Astrocyte (in vitro differentiated cells and primary cell): ENCODE results near the gene CABLES1. TPM values are rescaled to one million over a fixed set of nuclear protein-coding genes. Genes with fewer than 3 reads are reported as not detected.

Experiments
- DNase-seq: peaks from one replicate; pipeline ENCODE4 v3.0.0-alpha.2; 2010; ENCODE audit warnings: low read depth
- FAIRE-seq: peaks from 2 replicates; lab custom pipeline; 2011; peaks lifted over from hg19 to GRCh38; lab: Jason Lieb, UNC
- H2AFZ ChIP-seq: 2 replicates; pipeline ENCODE4 v1.6.0; 2012; ENCODE audit warnings: low read depth, low read length, inconsistent platforms
- H3K27ac ChIP-seq: 2 replicates; pipeline ENCODE4 v1.5.1; 2011; ENCODE audit warnings: low read depth, low read length, inconsistent platforms
- H3K27me3 ChIP-seq: 2 replicates; pipeline ENCODE4 v1.6.0; 2011; ENCODE audit warnings: low read length, inconsistent platforms; ENCODE audit not compliant: insufficient read depth
- H3K36me3 ChIP-seq: 2 replicates; pipeline ENCODE4 v1.5.1; 2011; ENCODE audit warnings: low read length, inconsistent platforms; ENCODE audit not compliant: insufficient read depth
- H3K4me1 ChIP-seq: 2 replicates; pipeline ENCODE4 v1.5.1; 2011; ENCODE audit warnings: low read length, inconsistent platforms; ENCODE audit not compliant: insufficient read depth
- H3K4me2 ChIP-seq: 2 replicates; pipeline ENCODE4 v1.6.0; 2012; ENCODE audit warnings: low read length, inconsistent platforms
- H3K4me3 ChIP-seq: 2 replicates; pipeline ENCODE4 v1.5.1; 2011; ENCODE audit warnings: low read depth, mild to moderate bottlenecking, low read length, inconsistent platforms; ENCODE audit not compliant: insufficient read depth
- H3K79me2 ChIP-seq: 2 replicates; pipeline ENCODE4 v1.6.0; 2012; ENCODE audit warnings: mild to moderate bottlenecking, low read length, inconsistent platforms; ENCODE audit not compliant: insufficient read depth
- H3K9ac ChIP-seq: 2 replicates; pipeline ENCODE4 v1.6.0; 2012; ENCODE audit warnings: mild to moderate bottlenecking, low read length, inconsistent platforms
- H3K9me3 ChIP-seq: 2 replicates; pipeline ENCODE4 v1.5.1; 2012; ENCODE audit warnings: low read depth, mild to moderate bottlenecking, low read length, inconsistent platforms; ENCODE audit not compliant: insufficient read depth
- H4K20me1 ChIP-seq: 2 replicates; pipeline ENCODE4 v1.6.0; 2012; ENCODE audit warnings: low read length, inconsistent platforms; ENCODE audit not compliant: insufficient read depth
- H3K27ac Mint-ChIP-seq: one replicate; pipeline ENCODE4 v1.8.0; 2021; ENCODE audit warnings: mild to moderate bottlenecking, mixed read lengths; ENCODE audit not compliant: unreplicated experiment
- H3K27me3 Mint-ChIP-seq: one replicate; pipeline ENCODE4 v1.8.0; 2021; ENCODE audit warnings: low read depth, mixed read lengths; ENCODE audit not compliant: unreplicated experiment
- H3K36me3 Mint-ChIP-seq: one replicate; pipeline ENCODE4 v1.8.0; 2021; ENCODE audit warnings: low read depth, mixed read lengths; ENCODE audit not compliant: unreplicated experiment
- H3K4me1 Mint-ChIP-seq: one replicate; pipeline ENCODE4 v1.8.0; 2021; ENCODE audit warnings: low read depth, mixed read lengths; ENCODE audit not compliant: unreplicated experiment
- H3K4me3 Mint-ChIP-seq: one replicate; pipeline ENCODE4 v1.8.0; 2021; ENCODE audit warnings: mild to moderate bottlenecking, moderate library complexity, mixed read lengths; ENCODE audit not compliant: unreplicated experiment
- H3K9me3 Mint-ChIP-seq: one replicate; pipeline ENCODE4 v1.8.0; 2021; ENCODE audit warnings: mild to moderate bottlenecking, mixed read lengths; ENCODE audit not compliant: unreplicated experiment
- CTCF ChIP-seq: IDR thresholded peaks from 2 replicates; pipeline ENCODE4 v1.5.1; 2011; ENCODE audit warnings: low read depth, mild to moderate bottlenecking, inconsistent platforms, low read length, moderate library complexity; ENCODE audit not compliant: insufficient read depth
- EZH2 ChIP-seq: IDR thresholded peaks from 2 replicates; pipeline ENCODE4 v1.6.1; 2012; ENCODE audit warnings: mild to moderate bottlenecking, low read length, inconsistent platforms; ENCODE audit not compliant: insufficient read depth
- total RNA-seq: library from RNA; stranded (reverse); gene quantifications from 2 replicates; pipeline ENCODE4 v1.2.1, GENCODE V29; 2021

Gene CABLES1
- total RNA-seq, 1 donor from 2014 or later = 14.5 TPM

GRCh38 chr18:23113576-23113975, 21.7 kb upstream of the CABLES1 start:
- Mint-ChIP-seq H3K36me3 (peaks cover 4% of the 10 kb centered on the region), H3K27ac (peak overlapping the region; percentile 62), H3K9me3 (peaks cover 9% of the 10 kb centered on the region), H3K27me3 (peaks cover 3% of the 10 kb centered on the region), H3K4me1 (peaks cover 3% of the 10 kb centered on the region), H3K4me3 (no peak overlapping the region)
- H2AFZ ChIP-seq = no peak overlapping the region
- H3K4me2 ChIP-seq = no peak overlapping the region
- H3K4me3 ChIP-seq = no peak overlapping the region
- no peak overlapping the region for H3K9ac ChIP-seq
- no peak for TF ChIP-seq EZH2
- no peaks in the 10 kb centered on the region for H4K20me1 ChIP-seq
- no peaks in the 10 kb centered on the region for H3K79me2 ChIP-seq
- no peaks in the 10 kb centered on the region for H3K36me3 ChIP-seq
- no peaks in the 10 kb centered on the region for H3K27me3 ChIP-seq
- FAIRE-seq (no peak), DNase-seq (no peak)
- H3K4me1 ChIP-seq = peaks cover 17% of the 10 kb centered on the region
- H3K9me3 ChIP-seq = no peaks in the 10 kb centered on the region
- no peak overlapping the region for H3K27ac ChIP-seq

DNA sequence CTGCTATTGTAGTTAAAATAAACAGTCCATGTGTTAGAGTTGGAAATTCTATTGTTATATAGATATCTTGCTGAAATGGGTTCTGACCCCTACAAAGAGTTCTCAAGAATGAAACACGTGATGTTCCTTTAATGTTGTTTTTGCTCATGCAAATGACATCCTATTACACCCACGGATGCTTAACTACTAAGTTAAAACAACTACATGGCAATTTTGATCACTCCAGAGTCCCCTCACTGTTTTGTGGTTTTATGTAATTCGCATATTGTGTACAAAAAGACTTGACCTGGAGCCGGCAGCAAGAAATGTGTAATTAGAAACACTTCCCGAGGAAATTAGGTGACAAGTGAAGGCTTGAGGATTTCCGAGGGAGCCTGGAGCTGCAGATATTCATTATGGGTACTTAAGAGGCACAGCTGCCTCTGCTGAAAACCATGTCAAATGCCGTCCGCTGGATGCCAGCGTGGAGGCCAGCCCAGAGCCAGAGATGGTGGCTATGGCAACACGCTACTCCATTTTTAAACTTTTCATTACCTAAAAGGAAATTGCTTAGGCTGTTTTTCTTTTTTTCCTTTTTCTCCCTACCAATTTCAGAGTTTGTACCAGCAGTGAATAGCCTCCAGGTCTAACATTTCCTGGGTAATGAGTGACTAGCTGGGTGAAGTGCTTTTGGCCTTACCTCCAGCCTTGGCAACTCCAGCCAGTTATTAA, 21.0 kb upstream of the CABLES1 start:
- no peak overlapping the region for H3K4me3 ChIP-seq
- H4K20me1 ChIP-seq = no peaks in the 10 kb centered on the region
- Mint-ChIP-seq H3K9me3 (peaks cover 9% of the 10 kb centered on the region), H3K27me3 (peaks cover 3% of the 10 kb centered on the region), H3K4me3 (no peak overlapping the region), H3K27ac (peak overlapping the region; percentile 21), H3K36me3 (peaks cover 4% of the 10 kb centered on the region), H3K4me1 (peaks cover 3% of the 10 kb centered on the region)
- H2AFZ ChIP-seq = no peak overlapping the region
- FAIRE-seq (no peak), DNase-seq (no peak)
- no peaks in the 10 kb centered on the region for H3K79me2 ChIP-seq
- no peaks in the 10 kb centered on the region for H3K27me3 ChIP-seq
- no peak overlapping the region for H3K9ac ChIP-seq
- peak overlapping the region; percentile 41 for H3K27ac ChIP-seq
- H3K9me3 ChIP-seq = no peaks in the 10 kb centered on the region
- no peaks in the 10 kb centered on the region for H3K36me3 ChIP-seq
- TF ChIP-seq EZH2 = no peak
- no peak for TF ChIP-seq CTCF
- H3K4me1 ChIP-seq = peaks cover 17% of the 10 kb centered on the region
- peak overlapping the region; percentile 29 for H3K4me2 ChIP-seq

GRCh38 chr18:23114911-23115310, 20.4 kb upstream of the CABLES1 start:
- Histone ChIP-seq H3K27me3 (no peaks in the 10 kb centered on the region), H3K4me2 (peak overlapping the region; percentile 41), H3K9ac (peak overlapping the region; percentile 25), H3K79me2 (no peaks in the 10 kb centered on the region), H4K20me1 (no peaks in the 10 kb centered on the region), H2AFZ (no peak overlapping the region), H3K9me3 (no peaks in the 10 kb centered on the region), H3K4me1 (peaks cover 17% of the 10 kb centered on the region), H3K27ac (peak overlapping the region; percentile 41), H3K36me3 (no peaks in the 10 kb centered on the region), H3K4me3 (no peak overlapping the region)
- TF ChIP-seq CTCF = no peak
- TF ChIP-seq EZH2 = no peak
- no peak overlapping the region for H3K4me3 Mint-ChIP-seq
- H3K9me3 Mint-ChIP-seq = peaks cover 9% of the 10 kb centered on the region
- FAIRE-seq = no peak
- peaks cover 4% of the 10 kb centered on the region for H3K36me3 Mint-ChIP-seq
- H3K27ac Mint-ChIP-seq = peak overlapping the region; percentile 21
- peaks cover 3% of the 10 kb centered on the region for H3K4me1 Mint-ChIP-seq
- no peak for DNase-seq
- peaks cover 3% of the 10 kb centered on the region for H3K27me3 Mint-ChIP-seq
